Mucosa of descending colon (tissue), 3 donors: ENCODE measurements around the gene ADAMTS17. TPM values are rescaled to one million over a fixed set of nuclear protein-coding genes. Genes with fewer than 3 reads are reported as not detected.
"Not testable (repeated sequence)": the region's sequence is repeated elsewhere in the genome, so short reads cannot be mapped to it uniquely, and the experiment has no call there.

ENCODE experiments used
- ATAC-seq: fragments of 200-7000 bp; cut with Tn5 transposase; one replicate; pipeline ENCODE4 v1.9.1; 2020; ENCODE audit warnings: mild to moderate bottlenecking, moderate library complexity
- DNase-seq, 3 donors: peaks; one replicate each; pipeline ENCODE4 v3.0.0-alpha.2; 2020
- H3K36me3 ChIP-seq: fragments of 200-600 bp; one replicate; pipeline ENCODE4 v1.8.0; 2021; ENCODE audit warnings: low read depth, mild to moderate bottlenecking
- H3K4me1 ChIP-seq: fragments of 200-600 bp; one replicate; pipeline ENCODE4 v1.8.0; 2021; ENCODE audit warnings: low read depth, mild to moderate bottlenecking
- H3K4me3 ChIP-seq: fragments of 200-600 bp; one replicate; pipeline ENCODE4 v1.8.0; 2021; ENCODE audit warnings: mild to moderate bottlenecking
- H3K9me3 ChIP-seq: fragments of 200-600 bp; one replicate; pipeline ENCODE4 v1.8.0; 2021; ENCODE audit warnings: mild to moderate bottlenecking
- intact Hi-C, 2 donors: fragments of 100-400 bp; cut with DNase I in 1 of 2; cut with micrococcal nuclease in 1 of 2; formaldehyde crosslinking; loops; one replicate each; pipeline versions ENCODE4 v1.11.0 to v1.11.1; 2022; cut with DNase I, micrococcal nuclease
- total RNA-seq, 3 donors: library from RNA; stranded (reverse); fragmentation: NEBNext Ultra II Directional in 2 of 3; extraction: Animal tissue kit (Norgen Biotek cat#: 25700) in 2 of 3; gene quantifications; one replicate each; pipeline versions ENCODE4 v1.2.1 to v1.2.4, GENCODE V29; 2021 to 2023
- TF ChIP-seq, protein P1 (sequence below): fragments of 200-600 bp; IDR thresholded peaks from one replicate; pipeline ENCODE4 v1.8.0; 2022; ENCODE audit warnings: antibody characterized with exemption, mild to moderate bottlenecking
- donor health status: DM: no; HTN: no; CAD: no; lungs with moderate emphysema.
- donor health status: DM: no; HTN: no; CAD: no.
- donor health status: DM: no; HTN: yes; CAD: no.

The ADAMTS17 gene
- total RNA-seq, 3 donors from 2014 or later: 5.2 to 13.8 (median 6.3) TPM

DNA sequence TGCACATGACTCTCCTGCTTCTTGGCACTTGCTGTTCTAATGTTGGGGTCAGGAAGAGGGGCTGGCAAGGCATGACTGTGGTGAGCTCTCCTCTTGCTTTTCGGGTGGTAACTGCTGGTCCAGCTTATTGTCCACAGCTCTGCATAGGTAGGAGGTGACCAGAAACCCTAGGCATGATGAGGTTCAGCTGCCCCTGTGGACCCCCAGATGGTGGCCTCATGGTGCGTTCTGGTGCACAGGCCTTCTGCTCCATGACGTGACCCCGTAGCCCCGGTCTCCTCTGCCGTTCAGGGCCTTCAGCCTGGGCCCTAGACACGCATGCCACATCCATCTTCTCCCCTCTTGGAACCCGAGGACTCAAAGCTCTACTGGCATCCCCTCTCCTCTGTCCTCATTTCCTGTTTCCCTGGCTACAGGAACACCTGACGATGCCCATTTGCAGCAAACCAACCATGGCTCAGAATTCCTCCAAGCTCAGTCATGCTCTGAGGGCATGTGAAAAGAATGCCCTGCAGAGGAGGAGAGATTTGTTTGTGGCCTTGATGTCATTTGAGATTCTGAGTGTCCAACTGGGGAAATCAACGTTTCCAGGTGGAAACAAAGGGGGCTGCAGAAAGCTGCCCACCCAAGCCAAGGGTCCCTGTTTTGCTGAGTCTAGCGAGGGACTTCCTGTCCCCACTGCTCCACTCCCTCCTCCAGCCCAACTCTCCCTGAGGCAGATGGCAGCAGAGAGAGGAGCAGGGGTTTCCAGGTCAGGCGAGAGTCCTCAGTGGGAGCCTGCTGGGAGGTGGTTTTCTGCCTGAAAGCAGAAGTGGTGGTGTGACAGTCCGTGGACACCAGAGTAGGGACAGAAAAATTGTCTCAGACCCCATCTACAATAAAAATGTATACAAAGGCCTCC lies 409.8 kb downstream of the ADAMTS17 start:
- TF ChIP-seq, protein P1, sequence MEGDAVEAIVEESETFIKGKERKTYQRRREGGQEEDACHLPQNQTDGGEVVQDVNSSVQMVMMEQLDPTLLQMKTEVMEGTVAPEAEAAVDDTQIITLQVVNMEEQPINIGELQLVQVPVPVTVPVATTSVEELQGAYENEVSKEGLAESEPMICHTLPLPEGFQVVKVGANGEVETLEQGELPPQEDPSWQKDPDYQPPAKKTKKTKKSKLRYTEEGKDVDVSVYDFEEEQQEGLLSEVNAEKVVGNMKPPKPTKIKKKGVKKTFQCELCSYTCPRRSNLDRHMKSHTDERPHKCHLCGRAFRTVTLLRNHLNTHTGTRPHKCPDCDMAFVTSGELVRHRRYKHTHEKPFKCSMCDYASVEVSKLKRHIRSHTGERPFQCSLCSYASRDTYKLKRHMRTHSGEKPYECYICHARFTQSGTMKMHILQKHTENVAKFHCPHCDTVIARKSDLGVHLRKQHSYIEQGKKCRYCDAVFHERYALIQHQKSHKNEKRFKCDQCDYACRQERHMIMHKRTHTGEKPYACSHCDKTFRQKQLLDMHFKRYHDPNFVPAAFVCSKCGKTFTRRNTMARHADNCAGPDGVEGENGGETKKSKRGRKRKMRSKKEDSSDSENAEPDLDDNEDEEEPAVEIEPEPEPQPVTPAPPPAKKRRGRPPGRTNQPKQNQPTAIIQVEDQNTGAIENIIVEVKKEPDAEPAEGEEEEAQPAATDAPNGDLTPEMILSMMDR: no peak
- Histone ChIP-seq H3K9me3 (no peaks in the 10 kb centered on the region), H3K4me3 (no peak overlapping the region), H3K36me3 (no peaks in the 10 kb centered on the region), H3K4me1 (peaks cover 6% of the 10 kb centered on the region)
- DNase-seq (no peak), ATAC-seq (no peak)
- intact Hi-C loops: loop anchor here in 1 of 2 donors (10.0 kb wide), 1 partner anchor 403 kb away; no protein-coding TSS in a partner anchor

DNA sequence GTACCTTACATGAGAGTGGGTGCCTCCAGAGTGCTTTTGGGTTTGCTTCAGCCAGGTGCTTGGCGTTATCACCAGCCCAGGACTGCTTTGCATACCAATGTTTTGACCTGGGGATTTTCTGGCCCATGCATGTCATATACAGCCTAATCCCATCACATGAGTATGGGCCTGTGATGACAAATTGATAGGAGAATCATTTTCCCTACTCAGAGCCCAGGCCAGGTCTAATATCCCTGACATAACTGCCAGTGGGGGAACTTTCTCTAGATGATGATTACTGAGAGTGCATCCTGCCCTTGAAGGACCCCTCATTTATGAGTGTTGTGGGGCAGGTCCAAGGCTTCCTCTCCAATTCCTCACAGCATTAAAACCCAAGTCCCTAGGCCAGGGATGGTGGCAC lies 411.1 kb downstream of the ADAMTS17 start:
- intact Hi-C loops: loop anchor here in 1 of 2 donors (10.0 kb wide), 1 partner anchor 404 kb away; no protein-coding TSS in a partner anchor
- ATAC-seq: no peak
- TF ChIP-seq, protein P1: no peak
- peaks cover 6% of the 10 kb centered on the region for H3K4me1 ChIP-seq
- no peaks in the 10 kb centered on the region for H3K36me3 ChIP-seq
- H3K9me3 ChIP-seq: no peaks in the 10 kb centered on the region
- DNase-seq: no peak
- H3K4me3 ChIP-seq: no peak overlapping the region

DNA sequence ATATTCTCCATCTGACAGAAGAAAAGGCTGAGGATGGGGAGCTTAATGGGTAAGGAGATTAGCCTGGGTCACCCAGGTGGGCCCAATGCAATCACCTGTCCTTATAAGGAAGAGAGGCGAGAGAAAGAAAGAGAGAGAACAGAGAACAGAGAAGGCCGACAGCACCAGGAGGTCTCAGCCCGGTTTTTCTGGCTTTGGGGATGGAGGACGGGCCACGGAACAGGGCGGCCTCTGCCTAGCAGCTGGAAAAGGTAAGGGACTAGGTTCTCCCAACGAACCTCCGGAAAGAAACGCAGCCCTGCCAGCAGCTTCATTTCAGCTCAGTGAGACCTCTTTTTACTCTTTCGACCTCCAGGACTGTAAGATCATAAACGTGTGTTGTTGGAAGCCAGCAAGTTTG lies 412.5 kb downstream of the ADAMTS17 start:
- TF ChIP-seq, protein P1: no peak
- intact Hi-C loops: no loop called here
- no peak for ATAC-seq
- no peak overlapping the region for H3K4me3 ChIP-seq
- no peaks in the 10 kb centered on the region for H3K36me3 ChIP-seq
- no peak for DNase-seq
- H3K4me1 ChIP-seq: peaks cover 6% of the 10 kb centered on the region
- no peaks in the 10 kb centered on the region for H3K9me3 ChIP-seq

DNA sequence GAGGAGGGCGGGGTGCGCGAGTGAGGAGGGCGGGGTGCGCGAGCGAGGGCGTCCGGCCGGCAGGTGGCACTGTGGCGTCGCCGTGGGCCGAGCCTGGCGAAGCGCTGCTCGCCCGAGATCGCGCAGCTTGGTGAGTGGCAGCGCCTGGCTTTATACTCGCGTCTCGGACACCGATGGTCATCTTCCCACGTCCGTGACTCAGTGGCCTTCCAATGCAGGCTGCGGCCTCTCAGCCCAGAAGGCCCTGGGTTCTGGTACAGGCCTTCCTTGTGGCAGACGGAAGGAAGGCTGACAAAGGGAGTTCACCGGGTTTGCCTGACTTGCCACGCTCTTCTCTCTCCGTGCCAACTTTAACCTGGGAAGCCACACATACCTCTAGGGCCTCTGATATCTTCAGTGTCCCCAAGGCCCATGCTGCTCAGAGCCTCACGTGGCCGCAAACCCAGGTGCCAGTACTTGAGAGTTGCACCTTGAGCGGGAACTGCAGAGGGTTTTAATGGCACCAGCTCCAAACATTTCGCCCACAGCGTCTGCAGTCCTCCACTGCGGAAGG lies 413.3 kb downstream of the ADAMTS17 start:
- DNase-seq (peak; percentile 89 to 93 (median 91)), ATAC-seq (peak; percentile 97)
- TF ChIP-seq, protein P1: peak; percentile 61
- H3K4me3 ChIP-seq: no peak overlapping the region
- intact Hi-C loops: no loop called here
- H3K9me3 ChIP-seq: no peaks in the 10 kb centered on the region
- H3K36me3 ChIP-seq: no peaks in the 10 kb centered on the region
- peaks cover 6% of the 10 kb centered on the region for H3K4me1 ChIP-seq

DNA sequence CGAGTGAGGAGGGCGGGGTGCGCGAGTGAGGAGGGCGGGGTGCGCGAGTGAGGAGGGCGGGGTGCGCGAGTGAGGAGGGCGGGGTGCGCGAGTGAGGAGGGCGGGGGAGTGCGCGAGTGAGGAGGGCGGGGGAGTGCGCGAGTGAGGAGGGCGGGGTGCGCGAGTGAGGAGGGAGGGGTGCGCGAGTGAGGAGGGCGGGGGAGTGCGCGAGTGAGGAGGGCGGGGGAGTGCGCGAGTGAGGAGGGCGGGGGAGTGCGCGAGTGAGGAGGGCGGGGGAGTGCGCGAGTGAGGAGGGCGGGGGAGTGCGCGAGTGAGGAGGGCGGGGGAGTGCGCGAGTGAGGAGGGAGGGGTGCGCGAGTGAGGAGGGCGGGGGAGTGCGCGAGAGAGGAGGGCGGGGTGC lies 415.2 kb downstream of the ADAMTS17 start:
- H3K9me3 ChIP-seq, ATAC-seq, H3K36me3 ChIP-seq, H3K4me1 ChIP-seq, intact Hi-C loops, H3K4me3 ChIP-seq, DNase-seq: not testable (repeated sequence)
